HL-60 (cell line): ENCODE data around the gene BTBD9.

Experiments
- DNase-seq, 2 experiments: peaks; one replicate each; pipeline ENCODE4 v3.0.0-alpha.2; 2010 to 2020; ENCODE audit warnings: low read depth in 1 of 2, low spot score in 1 of 2
- H3K27ac ChIP-seq: fragments of 250-450 bp; sonication (Bioruptor Pico); replicated peaks from 2 replicates; pipeline ENCODE4 v1.5.1; 2020; ENCODE audit warnings: mild to moderate bottlenecking, moderate library complexity
- H3K27me3 ChIP-seq: fragments of 250-450 bp; sonication (Bioruptor Pico); 2 replicates; pipeline ENCODE4 v1.5.1; 2021; ENCODE audit warnings: mild to moderate bottlenecking, moderate library complexity; ENCODE audit not compliant: insufficient read depth, poor library complexity, severe bottlenecking
- H3K4me3 ChIP-seq: replicated peaks from 2 replicates; pipeline ENCODE4 v1.5.1; 2011; ENCODE audit warnings: mild to moderate bottlenecking, control low read depth, low read length; ENCODE audit not compliant: insufficient read depth
- GABPA ChIP-seq: IDR thresholded peaks from 2 replicates; pipeline ENCODE4 v1.6.1; 2012; ENCODE audit warnings: low read depth
- POLR2AphosphoS5 ChIP-seq: IDR thresholded peaks from 2 replicates; pipeline ENCODE4 v1.6.1; 2012; ENCODE audit warnings: low read depth
- SPI1 ChIP-seq: IDR thresholded peaks from 2 replicates; pipeline ENCODE4 v1.6.1; 2012; ENCODE audit warnings: low read depth, mild to moderate bottlenecking, borderline replicate concordance
- TF ChIP-seq, protein P1 (sequence below): IDR thresholded peaks from one replicate; pipeline ENCODE4 v1.5.1; 2011; ENCODE audit warnings: low read length, control low read depth, inconsistent platforms; ENCODE audit not compliant: insufficient read depth
- TF ChIP-seq, protein P2 (sequence below): IDR thresholded peaks from 2 replicates; pipeline ENCODE4 v1.6.1; 2012; ENCODE audit warnings: low read depth; ENCODE audit not compliant: insufficient replicate concordance

The BTBD9 gene

DNA sequence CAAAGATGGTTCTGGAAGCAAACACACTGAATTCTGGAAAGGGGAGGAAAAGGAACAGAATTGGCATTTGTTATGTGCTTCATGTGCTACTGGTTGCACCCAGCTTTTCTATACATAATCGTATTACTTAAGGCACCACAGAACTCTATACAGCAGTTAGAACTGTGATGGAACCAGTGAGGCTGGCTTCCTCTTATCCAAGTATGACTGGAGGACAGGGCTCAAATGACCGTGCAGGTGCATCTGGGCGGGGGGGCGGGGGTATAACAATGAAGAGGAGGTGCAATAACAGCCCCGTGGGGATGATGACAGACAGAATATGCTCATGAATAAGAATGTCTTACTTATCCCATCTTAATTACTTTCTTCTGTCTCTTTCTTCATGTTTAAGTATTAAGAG lies 144.2 kb downstream of the BTBD9 start:
- TF ChIP-seq GABPA = no peak
- no peak for DNase-seq
- H3K27me3 ChIP-seq = no peaks in the 10 kb centered on the region
- no peak overlapping the region for H3K27ac ChIP-seq
- H3K4me3 ChIP-seq = no peak overlapping the region

DNA sequence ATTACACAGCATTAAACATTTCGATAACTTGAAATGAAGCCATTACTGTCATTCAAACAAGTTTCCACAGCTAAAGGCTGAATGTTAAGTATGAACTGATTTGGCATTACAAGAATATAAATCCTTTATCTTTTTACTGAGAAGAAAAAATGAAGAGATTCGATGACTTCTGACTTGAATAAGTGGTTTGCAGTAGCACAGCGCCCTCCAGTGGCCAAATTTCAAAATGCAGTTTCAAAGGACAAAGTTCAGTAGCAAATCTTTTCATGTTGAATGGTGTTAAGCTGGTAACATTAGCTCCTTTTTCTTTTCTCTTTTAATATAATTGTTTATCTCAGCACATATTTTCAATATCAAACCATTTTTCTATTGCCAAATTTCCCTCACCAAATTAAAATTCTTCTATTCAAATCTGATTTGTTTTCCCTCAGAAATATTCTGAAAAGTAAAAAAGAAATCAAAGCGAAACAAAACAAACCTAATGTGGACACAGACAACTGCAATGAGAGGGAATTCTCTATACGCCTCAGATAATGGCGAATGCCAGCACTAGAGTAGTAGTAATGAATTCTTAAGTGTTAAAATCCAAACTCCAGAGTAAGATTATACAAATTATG lies 145.7 kb downstream of the BTBD9 start:
- DNase-seq = peak; percentile 31 to 64
- Histone ChIP-seq H3K27me3 (no peaks in the 10 kb centered on the region), H3K27ac (no peak overlapping the region), H3K4me3 (no peak overlapping the region)
- TF ChIP-seq, protein P1, sequence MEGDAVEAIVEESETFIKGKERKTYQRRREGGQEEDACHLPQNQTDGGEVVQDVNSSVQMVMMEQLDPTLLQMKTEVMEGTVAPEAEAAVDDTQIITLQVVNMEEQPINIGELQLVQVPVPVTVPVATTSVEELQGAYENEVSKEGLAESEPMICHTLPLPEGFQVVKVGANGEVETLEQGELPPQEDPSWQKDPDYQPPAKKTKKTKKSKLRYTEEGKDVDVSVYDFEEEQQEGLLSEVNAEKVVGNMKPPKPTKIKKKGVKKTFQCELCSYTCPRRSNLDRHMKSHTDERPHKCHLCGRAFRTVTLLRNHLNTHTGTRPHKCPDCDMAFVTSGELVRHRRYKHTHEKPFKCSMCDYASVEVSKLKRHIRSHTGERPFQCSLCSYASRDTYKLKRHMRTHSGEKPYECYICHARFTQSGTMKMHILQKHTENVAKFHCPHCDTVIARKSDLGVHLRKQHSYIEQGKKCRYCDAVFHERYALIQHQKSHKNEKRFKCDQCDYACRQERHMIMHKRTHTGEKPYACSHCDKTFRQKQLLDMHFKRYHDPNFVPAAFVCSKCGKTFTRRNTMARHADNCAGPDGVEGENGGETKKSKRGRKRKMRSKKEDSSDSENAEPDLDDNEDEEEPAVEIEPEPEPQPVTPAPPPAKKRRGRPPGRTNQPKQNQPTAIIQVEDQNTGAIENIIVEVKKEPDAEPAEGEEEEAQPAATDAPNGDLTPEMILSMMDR = peak; percentile 50
- TF ChIP-seq, protein P2, sequence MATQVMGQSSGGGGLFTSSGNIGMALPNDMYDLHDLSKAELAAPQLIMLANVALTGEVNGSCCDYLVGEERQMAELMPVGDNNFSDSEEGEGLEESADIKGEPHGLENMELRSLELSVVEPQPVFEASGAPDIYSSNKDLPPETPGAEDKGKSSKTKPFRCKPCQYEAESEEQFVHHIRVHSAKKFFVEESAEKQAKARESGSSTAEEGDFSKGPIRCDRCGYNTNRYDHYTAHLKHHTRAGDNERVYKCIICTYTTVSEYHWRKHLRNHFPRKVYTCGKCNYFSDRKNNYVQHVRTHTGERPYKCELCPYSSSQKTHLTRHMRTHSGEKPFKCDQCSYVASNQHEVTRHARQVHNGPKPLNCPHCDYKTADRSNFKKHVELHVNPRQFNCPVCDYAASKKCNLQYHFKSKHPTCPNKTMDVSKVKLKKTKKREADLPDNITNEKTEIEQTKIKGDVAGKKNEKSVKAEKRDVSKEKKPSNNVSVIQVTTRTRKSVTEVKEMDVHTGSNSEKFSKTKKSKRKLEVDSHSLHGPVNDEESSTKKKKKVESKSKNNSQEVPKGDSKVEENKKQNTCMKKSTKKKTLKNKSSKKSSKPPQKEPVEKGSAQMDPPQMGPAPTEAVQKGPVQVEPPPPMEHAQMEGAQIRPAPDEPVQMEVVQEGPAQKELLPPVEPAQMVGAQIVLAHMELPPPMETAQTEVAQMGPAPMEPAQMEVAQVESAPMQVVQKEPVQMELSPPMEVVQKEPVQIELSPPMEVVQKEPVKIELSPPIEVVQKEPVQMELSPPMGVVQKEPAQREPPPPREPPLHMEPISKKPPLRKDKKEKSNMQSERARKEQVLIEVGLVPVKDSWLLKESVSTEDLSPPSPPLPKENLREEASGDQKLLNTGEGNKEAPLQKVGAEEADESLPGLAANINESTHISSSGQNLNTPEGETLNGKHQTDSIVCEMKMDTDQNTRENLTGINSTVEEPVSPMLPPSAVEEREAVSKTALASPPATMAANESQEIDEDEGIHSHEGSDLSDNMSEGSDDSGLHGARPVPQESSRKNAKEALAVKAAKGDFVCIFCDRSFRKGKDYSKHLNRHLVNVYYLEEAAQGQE = no peak

DNA sequence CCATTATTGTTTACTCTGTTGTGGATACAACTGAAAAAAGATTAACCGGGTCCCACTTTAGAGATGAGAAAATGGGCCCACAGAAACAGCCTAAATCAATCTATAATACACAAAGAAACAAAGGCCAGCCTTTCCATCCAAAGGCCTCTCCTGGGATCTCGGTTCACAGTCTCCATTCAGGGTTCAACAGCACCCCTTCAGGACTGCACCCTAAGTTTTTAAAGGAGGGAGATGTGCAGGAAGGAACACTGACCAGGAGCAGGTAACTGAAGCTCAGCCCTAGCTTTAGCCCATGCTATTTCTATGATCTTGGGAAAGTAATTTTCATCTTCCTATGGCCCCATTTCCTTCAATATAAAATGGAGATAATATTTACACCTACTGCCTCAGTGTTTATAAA lies 147.7 kb downstream of the BTBD9 start:
- H3K27ac ChIP-seq = no peak overlapping the region
- no peaks in the 10 kb centered on the region for H3K27me3 ChIP-seq
- H3K4me3 ChIP-seq = no peak overlapping the region
- TF ChIP-seq, protein P1 = no peak
- TF ChIP-seq POLR2AphosphoS5 (no peak), GABPA (no peak), SPI1 (no peak)
- TF ChIP-seq, protein P2 = no peak
- no peak for DNase-seq

DNA sequence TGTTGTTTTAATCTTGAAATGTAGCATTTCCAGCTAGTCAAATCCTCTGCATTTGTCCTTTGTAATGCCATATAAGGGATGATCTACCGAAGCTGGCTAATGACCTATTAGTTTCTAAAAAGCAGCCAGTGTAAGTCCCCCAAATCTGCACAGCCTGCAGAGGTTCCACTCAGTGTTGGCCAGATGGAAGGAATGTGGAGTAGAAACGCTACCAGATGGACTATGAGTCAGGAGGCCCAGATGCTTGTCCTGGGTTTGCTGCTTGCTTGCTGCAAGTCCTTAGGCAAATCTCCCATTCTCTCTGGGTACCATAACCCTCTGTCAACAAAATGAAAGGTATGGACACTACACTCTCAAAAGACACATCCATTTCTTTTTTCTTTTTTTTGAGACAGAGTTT lies 149.8 kb downstream of the BTBD9 start:
- DNase-seq = no peak
- H3K4me3 ChIP-seq = no peak overlapping the region
- H3K27me3 ChIP-seq = no peaks in the 10 kb centered on the region
- TF ChIP-seq POLR2AphosphoS5 = no peak
- no peak overlapping the region for H3K27ac ChIP-seq

DNA sequence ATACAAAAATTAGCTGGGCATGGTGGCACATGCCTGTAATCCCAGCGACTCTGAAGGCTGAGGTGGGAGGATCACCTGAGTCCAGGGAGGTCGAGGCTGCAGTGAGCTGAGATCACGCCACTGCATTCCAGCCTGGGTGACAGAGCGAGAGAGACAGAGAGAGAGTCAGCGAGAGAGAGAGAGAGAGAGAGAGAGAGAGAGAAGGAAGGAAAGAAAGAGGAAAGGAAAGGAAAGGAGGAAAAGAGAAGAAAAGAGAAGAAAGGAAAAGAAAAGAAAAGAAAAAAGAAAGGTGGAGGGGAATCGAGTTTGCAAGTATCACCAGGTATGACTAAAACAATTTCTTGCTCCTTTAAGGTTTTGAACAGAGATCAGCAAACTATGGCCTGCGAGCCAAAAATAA lies 152.3 kb downstream of the BTBD9 start:
- Histone ChIP-seq H3K27ac (no peak overlapping the region), H3K27me3 (no peaks in the 10 kb centered on the region), H3K4me3 (no peak overlapping the region)
- no peak for DNase-seq
- TF ChIP-seq, protein P1 = no peak
- no peak for TF ChIP-seq POLR2AphosphoS5
- no peak for TF ChIP-seq SPI1
- TF ChIP-seq, protein P2 = no peak
- TF ChIP-seq GABPA = no peak
